ENCODE measurements around the gene PIP.

DNA sequence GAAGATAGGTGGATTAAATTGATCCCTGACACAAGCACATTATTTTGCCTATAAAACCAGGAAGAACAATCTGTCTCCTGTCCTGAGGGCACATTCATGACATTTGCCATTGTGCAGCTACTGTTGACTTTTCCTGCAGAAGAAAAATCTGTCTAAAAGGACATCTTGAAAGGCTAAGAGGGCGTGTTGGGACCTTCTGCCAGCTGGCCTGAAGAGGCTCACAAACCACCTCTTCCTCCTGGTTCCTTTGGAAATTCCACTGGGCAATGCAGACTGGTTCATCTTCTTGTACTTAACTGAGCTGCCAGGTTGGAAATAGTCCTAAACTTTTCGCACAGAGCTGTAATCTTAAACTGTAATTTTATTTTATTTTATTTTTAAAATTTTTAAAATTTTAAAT, 35.7 kb upstream of the PIP start:
- TF ChIP-seq CTCF (IDR thresholded peaks at IDR 0.05) = no peak
- no peak for TF ChIP-seq ZFX (IDR thresholded peaks at IDR 0.05; ENCODE audit: borderline replicate concordance)
